Body of pancreas (tissue), 4 donors: ENCODE results near the gene TMOD2. TPM values are rescaled to one million over a fixed set of nuclear protein-coding genes. Genes with fewer than 3 reads are reported as not detected.

Experiments
- ATAC-seq: fragments of 150-250 bp; one replicate; pipeline ENCODE4 v1.9.1; 2016
- DNase-seq, 4 donors: peaks; one replicate each; pipeline ENCODE4 v3.0.0-alpha.2; 2019
- H3K27ac ChIP-seq, 4 donors: fragments of 200-600 bp; sonication (generic); 1 replicate in 3 of 4; 2 replicates in 1 of 4; pipeline versions ENCODE4 v1.5.1 to v1.6.1; 2016 to 2019; ENCODE audit warnings: mild to moderate bottlenecking in 1 of 4, mixed read lengths in 1 of 4, moderate library complexity in 1 of 4
- H3K27me3 ChIP-seq, 2 donors: fragments of 200-600 bp; sonication (generic); one replicate each; pipeline ENCODE4 v1.6.0; 2016; ENCODE audit warnings: mild to moderate bottlenecking in 1 of 2
- H3K36me3 ChIP-seq, 2 donors: fragments of 200-600 bp; sonication (generic); replicated peaks in 1 of 2; 2 replicates each; pipeline ENCODE4 v1.5.1; 2016; ENCODE audit warnings: low read depth in 2 of 2; ENCODE audit not compliant: insufficient read depth in 1 of 2
- H3K4me1 ChIP-seq: fragments of 200-600 bp; sonication (generic); one replicate; pipeline ENCODE4 v1.6.0; 2016
- H3K4me3 ChIP-seq, 2 donors: fragments of 200-600 bp; sonication (generic); 1 replicate in 1 of 2; 2 replicates in 1 of 2; pipeline ENCODE4 v1.5.1; 2016 to 2019
- H3K9me3 ChIP-seq, 3 donors: fragments of 200-600 bp; sonication (generic); 1 replicate in 2 of 3; 2 replicates in 1 of 3; pipeline ENCODE4 v1.5.1; 2016
- POLR2A ChIP-seq, 3 donors: fragments of 450-650 bp; IDR thresholded peaks; one replicate each; pipeline ENCODE4 v1.6.1; 2016; ENCODE audit warnings: antibody characterized with exemption in 3 of 3, mild to moderate bottlenecking in 2 of 3
- WGBS, 2 donors: methylation state at CpG; one replicate each; pipeline ENCODE4 v1.1.5; 2017; 5-methylcytosine and 5-hydroxymethylcytosine counted together
- intact Hi-C: fragments of 100-400 bp; cut with DNase I; formaldehyde crosslinking; loops from one replicate; pipeline ENCODE4 v1.15.1; 2023
- total RNA-seq, 2 donors: library from RNA; depleted of rRNA; stranded (reverse); fragments of >200 nt; gene quantifications; one replicate each; pipeline ENCODE4 v1.1.0, GENCODE V29; 2016
- TF ChIP-seq, protein P1 (sequence below), 7 experiments: fragments of 450-650 bp in 4 of 7; fragments of 200-600 bp in 3 of 7; sonication (generic) in 3 of 7; IDR thresholded peaks; one replicate each; pipeline ENCODE4 v1.5.1; 2016 to 2019; ENCODE audit warnings: antibody characterized with exemption in 7 of 7

Gene TMOD2
- total RNA-seq, 2 donors from 2014 or later = 6.5 to 7.3 TPM

DNA sequence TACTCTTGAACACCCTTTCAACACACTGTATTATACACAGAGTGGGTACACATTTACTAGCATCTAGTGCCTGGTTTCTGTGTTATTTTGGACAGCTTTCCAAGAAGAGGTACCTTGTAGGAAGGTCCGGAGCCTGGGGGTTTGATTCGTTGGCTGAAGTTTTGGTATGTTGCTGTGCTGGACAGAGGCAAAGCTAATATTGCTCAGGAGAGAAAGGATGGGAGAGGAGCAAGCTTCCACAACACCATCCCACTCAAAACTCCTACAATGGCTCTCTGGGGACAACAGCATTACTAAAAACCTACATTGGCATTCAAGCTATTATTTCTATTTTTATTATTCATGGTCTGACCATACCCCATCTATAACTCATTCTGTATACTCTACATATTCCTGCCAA is 12.8 kb upstream of the TMOD2 start:
- H3K4me1 ChIP-seq = peaks cover 20% of the 10 kb centered on the region
- ATAC-seq = no peak
- H3K27me3 ChIP-seq = no peaks in the 10 kb centered on the region
- peak overlapping the region; percentile 72 to 90 (median 88) for H3K27ac ChIP-seq
- no peaks in the 10 kb centered on the region for H3K36me3 ChIP-seq
- intact Hi-C loops = no loop called here
- H3K9me3 ChIP-seq = no peaks in the 10 kb centered on the region
- 75% methylated on average over 2 of the region's 2 CpGs for WGBS, 2 donors
- DNase-seq = no peak
- H3K4me3 ChIP-seq = no peak overlapping the region
- TF ChIP-seq, protein P1, sequence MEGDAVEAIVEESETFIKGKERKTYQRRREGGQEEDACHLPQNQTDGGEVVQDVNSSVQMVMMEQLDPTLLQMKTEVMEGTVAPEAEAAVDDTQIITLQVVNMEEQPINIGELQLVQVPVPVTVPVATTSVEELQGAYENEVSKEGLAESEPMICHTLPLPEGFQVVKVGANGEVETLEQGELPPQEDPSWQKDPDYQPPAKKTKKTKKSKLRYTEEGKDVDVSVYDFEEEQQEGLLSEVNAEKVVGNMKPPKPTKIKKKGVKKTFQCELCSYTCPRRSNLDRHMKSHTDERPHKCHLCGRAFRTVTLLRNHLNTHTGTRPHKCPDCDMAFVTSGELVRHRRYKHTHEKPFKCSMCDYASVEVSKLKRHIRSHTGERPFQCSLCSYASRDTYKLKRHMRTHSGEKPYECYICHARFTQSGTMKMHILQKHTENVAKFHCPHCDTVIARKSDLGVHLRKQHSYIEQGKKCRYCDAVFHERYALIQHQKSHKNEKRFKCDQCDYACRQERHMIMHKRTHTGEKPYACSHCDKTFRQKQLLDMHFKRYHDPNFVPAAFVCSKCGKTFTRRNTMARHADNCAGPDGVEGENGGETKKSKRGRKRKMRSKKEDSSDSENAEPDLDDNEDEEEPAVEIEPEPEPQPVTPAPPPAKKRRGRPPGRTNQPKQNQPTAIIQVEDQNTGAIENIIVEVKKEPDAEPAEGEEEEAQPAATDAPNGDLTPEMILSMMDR (IDR thresholded peaks at IDR 0.05) = no peak
- no peak for TF ChIP-seq POLR2A (IDR thresholded peaks at IDR 0.05)

GRCh38 chr15:51739061-51739712 is 12.2 kb upstream of the TMOD2 start:
- Histone ChIP-seq H3K9me3 (no peaks in the 10 kb centered on the region), H3K4me1 (peaks cover 20% of the 10 kb centered on the region), H3K27ac (no peak overlapping the region), H3K27me3 (no peaks in the 10 kb centered on the region), H3K4me3 (no peak overlapping the region), H3K36me3 (no peaks in the 10 kb centered on the region)
- WGBS, 2 donors = 80 to 81% methylated on average over 2 of the region's 2 CpGs
- ATAC-seq (no peak), DNase-seq (no peak)
- intact Hi-C loops = no loop called here
- TF ChIP-seq, protein P1 (IDR thresholded peaks at IDR 0.05) = no peak
- TF ChIP-seq POLR2A (IDR thresholded peaks at IDR 0.05) = no peak

- no peak for DNase-seq
These were observed 2.1 kb upstream of the TMOD2 start for GRCh38 chr15:51749307-51749706.

GRCh38 chr15:51750186-51750585 is 1.2 kb upstream of the TMOD2 start:
- no peaks in the 10 kb centered on the region for H3K36me3 ChIP-seq
- no peak overlapping the region for H3K4me3 ChIP-seq
- no peaks in the 10 kb centered on the region for H3K9me3 ChIP-seq
- H3K27ac ChIP-seq = no peak overlapping the region
- H3K27me3 ChIP-seq = no peaks in the 10 kb centered on the region
- TF ChIP-seq, protein P1 (IDR thresholded peaks at IDR 0.05) = no peak
- no peak for TF ChIP-seq POLR2A (IDR thresholded peaks at IDR 0.05)
- peaks cover 13% of the 10 kb centered on the region for H3K4me1 ChIP-seq
- intact Hi-C loops = no loop called here
- DNase-seq (no peak), ATAC-seq (no peak)
- WGBS, 2 donors = 64 to 65% methylated on average over 4 of the region's 4 CpGs

More at GRCh38 chr15:51749307-51749706, 2.1 kb upstream of the TMOD2 start:
- Histone ChIP-seq H3K4me3 (no peak overlapping the region), H3K36me3 (no peaks in the 10 kb centered on the region), H3K9me3 (no peaks in the 10 kb centered on the region), H3K27me3 (no peaks in the 10 kb centered on the region), H3K27ac (no peak overlapping the region), H3K4me1 (peaks cover 13% of the 10 kb centered on the region)
- no peak for ATAC-seq
- WGBS, 2 donors = 67 to 72% methylated on average over 5 of the region's 5 CpGs
- TF ChIP-seq POLR2A (IDR thresholded peaks at IDR 0.05) = no peak
- intact Hi-C loops = no loop called here

DNA sequence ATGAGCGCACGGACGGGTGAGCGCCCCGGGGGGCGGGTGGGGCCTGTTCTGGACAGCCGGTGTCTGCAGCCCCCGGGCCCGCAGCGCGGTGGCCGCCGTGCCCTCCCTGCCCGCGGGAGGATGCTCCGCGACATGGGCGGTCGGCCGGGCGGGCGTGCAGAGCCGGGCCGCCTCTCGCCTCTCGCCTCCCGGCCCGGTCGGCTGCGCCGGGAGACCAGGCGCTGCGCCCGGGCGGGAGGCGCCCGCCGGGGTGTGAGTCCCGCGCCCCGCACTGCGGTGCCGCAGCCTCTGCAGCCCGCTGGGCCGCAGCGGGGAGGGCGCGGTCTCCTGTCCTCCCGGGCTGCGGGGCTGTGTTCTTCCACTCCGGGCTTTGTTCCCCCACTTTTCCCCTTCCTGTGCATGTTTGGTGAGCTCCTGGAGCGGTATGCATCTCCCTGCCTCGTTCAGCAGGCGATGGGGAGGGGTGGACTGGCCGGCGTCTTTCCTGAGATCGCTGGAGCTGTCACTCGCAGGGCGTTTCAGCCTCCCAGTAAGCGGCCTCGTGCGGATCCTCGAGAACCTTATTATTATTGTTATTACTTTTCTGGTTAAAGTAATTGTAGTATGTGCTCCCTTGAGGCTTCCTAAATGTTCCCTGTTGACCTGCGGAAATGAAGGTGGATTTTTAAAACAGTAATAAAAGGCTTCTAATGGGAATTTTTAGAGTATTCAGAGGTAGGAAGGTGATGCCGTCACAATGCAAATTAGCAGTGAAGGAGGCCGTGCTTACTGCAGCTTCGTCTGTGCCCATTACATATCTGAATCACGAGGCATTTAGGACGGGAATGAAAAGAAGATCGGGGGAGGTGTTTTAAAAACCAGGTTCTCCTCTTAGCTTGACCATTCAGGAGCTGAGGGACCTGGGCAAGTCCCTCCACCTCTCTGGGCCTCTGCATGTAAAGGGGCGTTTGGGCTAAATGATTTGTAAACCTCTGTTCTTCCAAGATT is 593 bp downstream of the TMOD2 start:
- no peaks in the 10 kb centered on the region for H3K36me3 ChIP-seq
- 2 to 4% methylated on average over 20 to 48 of the region's 71 CpGs for WGBS, 2 donors
- peaks cover 13% of the 10 kb centered on the region for H3K4me1 ChIP-seq
- TF ChIP-seq, protein P1 (IDR thresholded peaks at IDR 0.05) = no peak
- peak in 1 of 3 donors; percentile 5 for TF ChIP-seq POLR2A (IDR thresholded peaks at IDR 0.05)
- peak; percentile 51 for ATAC-seq
- H3K27ac ChIP-seq = peak overlapping the region in 3 of 4 donors; percentile 31 to 57 (median 33)
- H3K27me3 ChIP-seq = no peaks in the 10 kb centered on the region
- no peaks in the 10 kb centered on the region for H3K9me3 ChIP-seq
- DNase-seq = peak; percentile 25 to 47 (median 32)
- peak overlapping the region in 1 of 2 donors; percentile 32 for H3K4me3 ChIP-seq
- intact Hi-C loops = no loop called here
